HG03139 (cell line): Measurements from ENCODE around the gene DMD.
"Not testable (repeated sequence)": the region's sequence is repeated elsewhere in the genome, so short reads cannot be mapped to it uniquely, and the experiment has no call there.

ENCODE experiments used
- ATAC-seq: cut with Tn5 transposase; IDR thresholded peaks from one replicate; pipeline ENCODE4 v1.9.1; 2021; ENCODE audit not compliant: unreplicated experiment

Gene DMD

DNA sequence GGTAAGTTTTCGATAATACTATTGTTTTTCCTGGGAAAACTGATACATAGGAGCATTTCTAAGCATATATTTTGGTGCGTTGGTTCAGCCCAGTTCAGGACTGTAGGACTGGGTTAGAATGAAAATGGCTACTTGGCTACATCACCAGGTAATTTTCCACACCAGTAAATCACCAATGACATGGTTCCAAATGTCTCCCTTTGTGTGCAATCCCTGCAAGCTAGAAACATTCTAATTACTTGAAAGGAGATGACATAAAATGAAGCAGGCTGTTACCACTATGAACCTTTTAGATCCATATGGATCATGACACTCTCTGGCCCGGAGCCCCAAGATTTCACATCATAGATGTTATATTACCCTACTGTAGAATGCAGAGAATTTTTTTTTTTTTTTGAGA is 1562.1 kb downstream of the DMD start:
- ATAC-seq, result no peak

DNA sequence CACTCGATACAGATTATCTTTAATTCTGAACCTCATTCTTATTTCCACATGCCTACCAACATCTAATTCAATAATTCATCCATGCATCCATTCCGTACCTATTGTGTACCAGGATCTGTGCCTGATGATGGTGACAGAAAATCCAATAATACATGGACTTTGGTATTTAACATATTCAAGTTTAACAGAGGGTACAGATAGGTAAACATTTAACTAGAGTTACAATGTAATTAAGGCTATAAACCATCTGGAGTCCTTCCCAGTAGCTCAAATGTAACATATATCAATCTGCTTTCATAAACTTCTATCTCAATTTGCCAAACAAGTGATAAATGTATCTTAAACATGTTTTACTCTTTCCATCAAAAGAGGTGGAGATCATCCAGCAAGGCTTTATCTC is 1578.0 kb downstream of the DMD start:
- ATAC-seq, result no peak

DNA sequence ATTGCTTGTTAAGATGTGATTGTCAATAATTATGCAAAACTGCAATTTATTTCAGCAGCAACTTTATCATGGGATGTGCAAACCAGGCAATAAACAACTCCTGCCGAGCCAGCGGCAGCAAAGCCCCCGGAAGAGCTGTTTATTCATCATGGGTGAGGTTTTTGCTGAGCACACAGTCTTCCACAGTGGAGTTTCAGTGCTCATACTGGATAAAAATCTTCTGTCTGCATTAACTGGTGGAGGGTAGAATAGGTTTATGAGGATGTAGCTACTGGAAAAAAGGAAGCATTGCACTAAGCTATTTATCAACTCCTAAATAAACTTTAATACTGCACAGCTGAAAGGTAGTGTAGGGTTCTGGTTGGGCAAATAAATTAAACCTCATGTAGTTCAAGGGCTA is 1582.2 kb downstream of the DMD start:
- ATAC-seq, result no peak

DNA sequence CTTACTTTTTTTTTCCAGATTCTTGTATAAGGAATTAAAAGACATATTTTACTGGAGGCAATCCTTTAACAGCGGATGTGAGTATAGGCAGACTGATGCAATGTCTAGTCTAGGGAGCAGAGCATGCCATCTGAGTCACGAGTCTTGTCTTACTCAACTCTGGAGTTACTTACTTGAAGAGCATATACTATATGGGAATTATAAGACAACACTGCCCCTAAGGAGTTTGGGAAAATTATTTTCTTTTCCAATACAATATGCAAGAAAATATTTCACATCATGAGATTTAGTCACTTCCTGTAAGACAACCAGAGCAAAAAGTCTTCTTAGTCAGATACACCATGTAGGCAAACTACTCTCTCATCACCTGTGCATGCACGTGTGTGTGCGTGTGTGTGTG is 1602.2 kb downstream of the DMD start:
- no peak for ATAC-seq

DNA sequence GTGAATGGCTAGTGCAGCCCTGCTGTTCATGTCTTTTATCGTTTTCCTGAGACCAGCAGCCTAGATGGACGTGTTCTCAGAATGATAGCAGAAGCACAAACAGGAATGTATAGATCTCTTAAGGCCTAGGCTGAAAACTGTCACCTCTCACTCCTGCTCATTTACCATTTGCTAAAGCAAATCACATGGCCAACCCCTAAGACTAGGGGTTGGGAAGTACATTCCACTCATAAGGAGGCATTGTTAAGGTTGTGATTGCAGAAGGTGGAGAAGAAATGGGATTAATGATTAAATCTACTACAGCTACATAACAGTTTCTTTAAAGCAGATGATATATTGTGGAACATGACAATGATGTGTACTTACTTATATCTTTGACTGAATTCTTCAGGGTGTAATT is 1602.7 kb downstream of the DMD start:
- no peak for ATAC-seq

DNA sequence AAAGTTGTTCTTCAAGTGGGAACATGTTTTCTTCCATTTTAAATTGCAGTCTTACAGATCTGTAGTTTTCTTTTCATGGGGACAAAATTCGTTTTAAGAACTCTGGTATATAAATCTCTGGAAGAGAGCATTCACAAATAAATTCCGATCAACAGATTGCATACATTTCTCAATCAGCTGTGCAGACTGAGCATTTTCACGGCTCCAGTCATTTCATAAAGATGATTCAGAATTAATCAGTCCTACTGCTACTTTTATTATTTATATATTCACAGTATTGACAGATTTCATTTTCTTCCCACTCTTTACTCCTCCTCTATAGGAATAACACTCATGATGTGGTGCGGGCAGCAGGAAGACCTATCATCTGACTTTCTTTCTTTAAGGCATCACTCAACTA is 1604.6 kb downstream of the DMD start:
- no peak for ATAC-seq

DNA sequence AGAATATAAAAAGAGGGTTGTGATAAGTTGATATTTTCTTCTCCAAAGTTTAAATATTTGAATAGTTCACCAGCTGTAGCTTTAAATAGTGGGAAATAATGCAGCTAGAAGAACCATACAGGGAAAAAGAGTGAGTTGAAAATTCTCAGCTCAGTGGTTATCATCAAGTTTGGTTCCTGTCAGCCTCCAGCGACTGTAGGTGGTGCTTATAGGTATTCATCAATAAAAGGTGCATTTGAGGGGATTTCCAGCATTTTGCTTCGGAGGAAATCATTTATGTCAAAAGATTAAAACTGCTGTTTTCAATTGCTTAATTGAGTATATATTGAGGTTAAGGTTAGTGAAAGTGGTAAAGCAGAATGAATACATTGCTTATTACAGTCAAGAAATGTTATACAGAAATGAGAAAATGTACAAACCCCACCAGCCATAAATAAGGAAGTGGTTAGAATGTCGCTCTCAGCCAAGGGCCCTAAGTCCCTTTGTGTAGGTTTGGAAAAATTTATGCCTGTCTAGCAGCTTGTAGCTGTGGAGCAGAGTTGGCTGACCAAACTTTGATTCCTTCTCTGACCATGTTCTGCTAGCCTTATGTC is 1606.6 kb downstream of the DMD start:
- peak; percentile 84 for ATAC-seq

DNA sequence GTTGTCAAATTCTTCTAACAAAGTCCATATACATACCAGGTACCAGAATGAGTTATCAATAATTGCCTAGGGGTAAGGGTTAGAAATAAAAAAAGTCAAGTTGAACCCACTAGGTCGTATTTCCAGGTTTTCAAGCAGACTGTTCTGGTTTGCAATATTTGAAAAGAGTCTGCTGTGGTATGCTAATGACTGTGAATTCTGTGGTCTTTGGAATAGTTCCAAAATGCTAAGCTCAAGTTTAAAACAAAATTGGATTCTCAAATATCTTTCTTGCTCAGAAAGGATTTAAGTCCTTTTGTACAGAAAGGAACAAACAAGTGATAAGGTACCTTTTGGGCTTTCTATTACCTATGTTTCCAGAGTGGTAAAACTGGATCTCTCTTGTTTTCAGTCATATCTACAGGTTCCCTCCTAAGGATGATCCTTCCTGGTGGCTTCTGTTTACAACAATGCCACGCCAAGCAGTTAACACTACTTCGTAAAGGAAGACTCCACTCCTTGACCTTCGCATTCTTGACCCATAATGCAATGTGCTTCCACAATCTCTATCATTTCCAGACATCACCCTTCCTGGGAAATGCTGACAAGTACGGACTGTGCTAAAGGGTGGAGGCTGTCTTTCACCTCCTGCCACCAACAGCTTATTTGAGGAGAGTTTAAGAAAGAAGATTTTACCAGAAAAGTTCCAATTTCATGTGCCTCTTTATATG is 1607.8 kb downstream of the DMD start:
- ATAC-seq, result no peak

DNA sequence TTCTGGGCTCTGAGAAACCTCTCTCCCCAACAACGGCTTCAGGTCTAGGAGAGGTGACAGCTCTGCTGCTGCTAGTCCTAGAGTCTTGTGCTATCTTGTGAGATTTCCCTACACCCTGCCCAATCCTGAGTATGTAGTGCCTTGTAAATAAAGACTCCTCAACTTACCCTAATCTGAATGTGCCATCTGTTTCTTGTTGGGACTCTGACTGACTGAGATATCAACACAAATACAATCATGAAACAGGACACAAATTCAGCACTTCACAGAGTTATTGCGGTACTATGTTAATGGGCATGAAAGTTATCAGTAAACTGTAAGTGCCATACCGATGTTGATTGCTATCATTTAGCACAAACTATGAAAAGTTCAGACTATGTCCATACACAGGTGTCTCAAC is 1610.5 kb downstream of the DMD start:
- ATAC-seq, result no peak

DNA sequence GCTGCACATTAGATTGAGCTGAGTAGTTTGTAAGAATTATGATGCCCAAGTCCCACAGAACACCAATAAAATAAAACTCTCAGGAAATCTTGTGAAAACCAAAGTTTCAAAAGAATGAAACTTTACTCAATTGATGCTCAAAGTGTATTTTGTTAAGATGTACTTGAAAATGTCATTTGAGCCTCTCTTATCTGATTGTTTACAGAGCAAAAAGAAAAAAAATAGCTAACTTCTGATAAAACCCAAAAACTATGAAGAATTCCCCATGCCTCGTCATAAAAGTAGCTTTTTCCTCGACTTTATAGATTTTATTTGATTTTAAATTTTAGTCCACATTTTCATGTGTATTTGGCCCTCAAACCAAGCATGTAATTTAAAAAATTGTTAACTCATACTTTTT is 1618.0 kb downstream of the DMD start:
- ATAC-seq, result no peak

DNA sequence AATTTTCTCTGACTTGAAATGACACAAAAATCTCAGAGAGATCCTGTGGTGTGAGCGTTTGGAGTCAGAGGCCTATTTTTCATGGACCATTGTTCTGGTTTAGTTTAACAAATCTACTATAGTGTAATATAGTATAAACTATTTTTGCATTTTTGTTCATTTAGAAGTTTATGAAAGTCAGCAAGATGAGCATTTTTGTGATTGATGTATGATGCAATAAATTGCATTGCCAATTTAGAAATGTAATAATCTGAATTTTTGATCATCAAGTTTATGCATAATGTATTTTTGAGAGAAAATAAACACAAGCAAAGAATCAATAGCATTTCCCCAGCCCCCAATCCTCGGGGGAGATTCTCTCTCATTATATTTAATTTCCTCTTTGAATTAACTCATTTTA is 1620.0 kb downstream of the DMD start:
- ATAC-seq, result no peak

DNA sequence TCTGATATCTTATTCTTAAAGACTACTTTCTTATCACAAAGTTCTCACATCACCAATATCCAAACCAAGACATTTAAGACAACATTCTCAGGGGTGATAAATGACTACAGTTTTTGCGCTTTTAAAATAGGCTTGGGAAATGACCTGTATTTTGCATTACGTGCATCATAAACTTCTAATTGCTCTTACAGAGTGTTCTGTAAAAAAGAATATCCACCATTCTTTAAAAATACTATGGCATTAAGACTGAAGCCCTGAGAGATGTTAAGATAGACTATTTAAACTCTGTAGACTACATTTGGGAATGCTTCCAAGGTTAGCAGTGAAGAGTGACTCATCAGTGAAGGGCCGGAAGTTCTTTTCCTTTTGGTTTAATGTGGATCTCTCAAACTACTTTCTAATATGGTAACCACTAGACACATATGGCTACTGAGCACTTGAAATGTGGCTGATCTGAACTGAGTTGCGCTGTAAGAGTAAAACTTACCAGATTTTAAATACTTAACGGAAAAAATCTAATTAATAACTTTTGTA is 1620.7 kb downstream of the DMD start:
- ATAC-seq, result no peak

DNA sequence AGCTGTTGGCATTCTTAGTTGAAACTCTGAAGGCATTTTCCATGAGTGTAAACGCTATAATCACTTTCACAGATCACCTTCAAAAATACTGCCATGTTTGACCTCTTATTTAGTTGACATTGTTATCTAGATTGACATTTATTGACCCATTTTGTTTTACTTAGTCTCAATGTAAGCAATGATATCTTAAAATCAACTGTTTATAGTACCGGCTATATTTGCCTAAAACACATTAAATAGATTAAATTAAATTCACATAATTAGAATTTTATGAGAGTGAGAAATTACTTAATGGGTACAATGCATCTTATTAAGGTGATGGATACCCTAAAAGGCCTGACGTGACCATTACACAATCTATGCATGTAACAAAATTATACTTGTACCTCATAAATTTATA is 1621.8 kb downstream of the DMD start:
- no peak for ATAC-seq

DNA sequence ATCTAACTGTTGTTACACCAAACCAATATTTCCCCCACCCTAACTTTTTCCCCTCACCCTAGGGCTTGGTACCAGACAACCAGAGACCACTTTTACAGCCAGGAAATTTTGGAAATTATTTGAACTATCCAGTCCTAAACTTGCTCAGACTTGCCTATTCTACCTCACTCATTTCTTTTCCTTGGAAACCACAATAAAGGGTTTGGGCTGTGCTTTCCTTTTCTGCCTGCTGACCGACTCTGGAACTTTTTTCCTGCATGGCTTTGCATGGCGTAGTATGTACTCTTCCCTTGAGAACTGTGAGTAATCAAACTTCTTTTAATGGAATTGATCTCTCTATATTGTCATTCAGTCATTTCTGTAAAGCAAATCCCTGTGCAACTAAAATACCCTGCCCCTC is 1623.0 kb downstream of the DMD start:
- ATAC-seq, result no peak

DNA sequence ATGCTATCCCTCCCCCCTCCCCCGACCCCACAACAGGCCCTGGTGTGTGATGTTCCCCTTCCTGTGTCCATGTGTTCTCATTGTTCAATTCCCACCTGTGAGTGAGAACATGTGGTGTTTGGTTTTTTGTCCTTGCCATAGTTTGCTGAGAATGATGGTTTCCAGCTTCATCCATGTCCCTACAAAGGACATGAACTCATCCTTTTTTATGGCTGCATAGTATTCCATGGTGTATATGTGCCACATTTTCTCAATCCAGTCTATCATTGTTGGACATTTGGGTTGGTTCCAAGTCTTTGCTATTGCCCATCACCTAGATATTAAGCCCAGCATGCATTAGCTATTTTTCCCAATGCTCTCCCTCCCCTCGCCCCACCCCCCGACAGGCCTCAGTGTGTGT is 1627.5 kb downstream of the DMD start:
- not testable (repeated sequence) for ATAC-seq

DNA sequence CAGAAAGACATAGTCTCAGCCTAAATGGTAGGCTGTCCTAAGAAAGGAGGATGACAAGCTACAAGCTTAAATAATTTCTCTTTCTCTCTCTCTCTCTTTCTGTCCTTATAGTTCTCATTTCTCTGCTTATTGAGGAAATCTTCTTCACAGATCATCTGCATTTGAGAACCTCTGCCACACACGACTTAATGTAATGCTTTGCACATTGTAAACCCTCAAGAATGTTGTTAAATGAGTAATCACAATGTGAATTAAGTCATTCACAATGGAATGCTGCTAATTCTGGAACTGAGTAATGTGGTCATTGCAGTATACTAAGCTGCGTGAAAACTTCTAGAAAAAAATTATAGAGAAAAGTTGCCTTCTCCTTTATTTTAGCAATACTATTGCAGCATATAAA is 1630.6 kb downstream of the DMD start:
- ATAC-seq, result no peak

DNA sequence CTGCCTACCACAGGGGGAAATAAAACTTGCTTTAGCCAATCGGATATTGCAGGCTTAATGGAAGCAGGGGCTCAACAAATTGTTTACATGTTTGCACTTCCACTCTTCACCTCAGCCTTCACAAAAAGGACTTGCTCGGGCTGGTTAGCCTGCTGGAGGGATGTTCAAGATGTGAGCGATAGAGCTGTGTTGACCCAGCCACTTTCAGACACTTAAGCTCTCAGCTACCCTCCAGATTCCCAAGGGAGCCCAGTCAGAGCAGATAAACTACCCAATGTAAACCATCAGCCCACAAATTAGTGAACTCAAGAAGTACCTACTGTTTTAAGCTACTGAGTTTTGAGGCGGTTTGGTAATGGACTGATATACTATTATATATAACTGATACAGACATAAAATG is 1631.1 kb downstream of the DMD start:
- no peak for ATAC-seq

DNA sequence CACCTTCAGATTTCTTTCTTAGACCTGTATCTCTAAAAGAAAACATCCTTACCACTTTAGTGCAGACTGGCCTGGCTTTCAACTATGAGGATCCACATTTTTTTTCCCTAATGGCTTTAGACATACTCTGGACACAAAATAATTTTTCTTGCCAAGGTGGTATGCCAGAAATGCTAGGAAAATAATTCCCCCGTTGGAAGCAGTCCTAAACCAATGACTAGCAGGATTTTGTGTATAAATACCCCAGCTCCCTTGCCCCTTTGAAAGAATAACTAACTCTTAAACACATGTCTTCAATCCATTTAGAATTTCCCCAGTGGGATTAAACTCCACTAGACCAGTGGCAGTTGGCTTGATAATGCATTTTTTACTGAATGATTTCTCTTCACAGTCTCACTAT is 1639.0 kb downstream of the DMD start:
- no peak for ATAC-seq

DNA sequence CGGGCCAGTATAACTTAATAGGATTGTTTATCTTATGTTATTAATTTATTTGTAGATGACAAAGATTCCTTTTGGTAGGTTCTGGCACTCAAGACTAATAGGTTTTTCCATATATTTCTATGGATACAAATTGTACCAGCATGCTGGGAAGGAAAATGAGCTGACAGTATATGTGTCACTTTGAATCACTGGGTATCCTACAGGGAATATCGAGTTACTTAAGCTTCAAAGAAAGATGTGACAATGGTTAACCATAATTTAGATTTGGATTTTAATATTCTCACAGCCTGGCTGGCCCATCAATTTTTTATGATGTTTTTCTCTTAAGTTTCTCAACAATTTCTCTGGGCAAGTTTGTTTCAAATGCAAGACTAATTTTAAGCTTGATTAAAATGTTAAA is 1640.7 kb downstream of the DMD start:
- ATAC-seq, result no peak

DNA sequence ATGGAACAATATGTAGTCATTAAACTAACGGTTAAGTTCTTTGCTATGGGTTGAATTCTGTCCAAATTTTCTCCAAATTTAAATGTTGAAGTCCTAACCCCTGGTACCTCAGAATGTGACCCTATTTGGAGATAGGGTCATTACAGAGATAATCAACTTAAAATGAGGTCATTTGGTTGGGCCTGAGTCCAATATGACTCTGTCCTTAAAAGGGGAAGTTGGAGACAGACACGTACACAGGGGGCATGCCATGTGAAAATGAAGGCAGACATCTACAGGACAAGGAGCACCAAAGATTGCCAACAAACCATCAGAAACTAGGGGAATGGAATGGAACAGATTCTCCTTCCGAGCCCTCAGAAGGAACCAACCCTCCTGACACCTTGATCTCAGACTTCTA is 1647.6 kb downstream of the DMD start:
- ATAC-seq, result no peak

DNA sequence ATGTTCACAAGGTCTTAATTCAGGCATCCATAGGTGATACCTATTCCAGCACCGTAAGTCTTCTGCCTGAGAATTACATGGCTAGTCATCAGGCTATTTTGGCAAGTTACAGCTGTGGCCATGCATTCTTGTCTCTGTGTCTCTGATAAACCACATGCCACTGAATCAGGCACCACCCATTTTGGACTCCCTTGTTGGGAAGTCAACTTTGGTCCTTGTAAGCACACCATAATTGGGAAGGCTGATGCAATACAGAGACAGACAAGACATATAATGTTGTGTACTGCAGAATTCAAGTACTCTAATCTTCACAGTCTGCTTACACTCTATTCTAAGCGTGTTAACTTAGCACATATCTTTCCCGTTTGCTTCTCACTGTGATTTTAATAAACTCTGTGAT is 1655.8 kb downstream of the DMD start:
- no peak for ATAC-seq

DNA sequence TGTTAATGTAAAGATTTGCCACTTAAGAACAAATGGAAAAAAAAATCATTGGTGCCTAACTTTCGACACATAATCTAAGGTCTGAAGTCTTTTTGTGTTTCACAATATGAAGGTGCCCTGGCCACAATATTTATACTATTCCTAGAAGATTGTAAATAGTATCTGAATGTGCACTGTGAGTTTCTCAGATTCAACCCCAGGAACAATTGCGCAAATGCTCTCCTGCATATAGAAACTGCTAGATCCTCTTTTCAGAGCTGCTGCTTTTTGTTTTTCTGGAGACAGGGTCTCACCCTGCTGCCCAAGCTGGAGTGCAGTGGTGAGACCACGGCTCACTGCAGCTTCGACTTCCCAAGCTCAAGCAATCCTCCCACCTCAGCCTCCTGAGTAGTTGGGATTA is 1659.4 kb downstream of the DMD start:
- ATAC-seq, result no peak

DNA sequence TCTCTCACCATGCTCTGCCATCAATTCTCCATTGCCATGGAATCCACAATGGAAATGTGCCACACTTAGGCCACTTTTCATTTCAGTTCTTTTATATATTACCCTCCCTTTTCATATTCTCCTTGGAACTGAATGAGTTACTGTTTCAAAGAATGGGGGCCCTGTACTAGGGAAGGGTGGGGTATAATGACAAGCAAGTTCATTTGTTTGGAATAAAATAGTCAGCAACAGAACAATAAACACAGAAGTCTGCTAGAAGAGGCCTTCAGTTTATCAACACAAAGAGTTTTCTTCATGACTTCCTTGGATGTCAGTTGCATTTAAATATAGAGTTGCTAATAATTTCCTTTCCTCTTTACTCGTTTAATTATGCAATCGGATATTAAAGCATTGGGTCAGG is 1661.2 kb downstream of the DMD start:
- no peak for ATAC-seq
